ENCODE results near the gene SUCLG2. TPM values are rescaled to one million over a fixed set of nuclear protein-coding genes. Genes with fewer than 3 reads are reported as not detected.

SUCLG2 gene
- total RNA-seq, 1 experiment from 2014 or later: 59.4 TPM

- H3F3A ChIP-seq (ENCODE audit: insufficient read depth, low read depth): no peaks in the 10 kb centered on the region
- H2AFZ ChIP-seq: no peak overlapping the region
- CTCF ChIA-PET: no interaction called here
- H3K79me2 ChIP-seq (ENCODE audit: low read depth): no peaks in the 10 kb centered on the region
- no peak for TF ChIP-seq EZH2 (IDR thresholded peaks at IDR 0.05; ENCODE audit: low read depth)
- TF ChIP-seq, protein P1, sequence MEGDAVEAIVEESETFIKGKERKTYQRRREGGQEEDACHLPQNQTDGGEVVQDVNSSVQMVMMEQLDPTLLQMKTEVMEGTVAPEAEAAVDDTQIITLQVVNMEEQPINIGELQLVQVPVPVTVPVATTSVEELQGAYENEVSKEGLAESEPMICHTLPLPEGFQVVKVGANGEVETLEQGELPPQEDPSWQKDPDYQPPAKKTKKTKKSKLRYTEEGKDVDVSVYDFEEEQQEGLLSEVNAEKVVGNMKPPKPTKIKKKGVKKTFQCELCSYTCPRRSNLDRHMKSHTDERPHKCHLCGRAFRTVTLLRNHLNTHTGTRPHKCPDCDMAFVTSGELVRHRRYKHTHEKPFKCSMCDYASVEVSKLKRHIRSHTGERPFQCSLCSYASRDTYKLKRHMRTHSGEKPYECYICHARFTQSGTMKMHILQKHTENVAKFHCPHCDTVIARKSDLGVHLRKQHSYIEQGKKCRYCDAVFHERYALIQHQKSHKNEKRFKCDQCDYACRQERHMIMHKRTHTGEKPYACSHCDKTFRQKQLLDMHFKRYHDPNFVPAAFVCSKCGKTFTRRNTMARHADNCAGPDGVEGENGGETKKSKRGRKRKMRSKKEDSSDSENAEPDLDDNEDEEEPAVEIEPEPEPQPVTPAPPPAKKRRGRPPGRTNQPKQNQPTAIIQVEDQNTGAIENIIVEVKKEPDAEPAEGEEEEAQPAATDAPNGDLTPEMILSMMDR (conservative IDR thresholded peaks at IDR 0.05): no peak
- no peaks in the 10 kb centered on the region for H3K36me3 ChIP-seq (ENCODE audit: low read depth)
- BruUV-seq (replicated peaks): no TSS peak
- POLR2A ChIA-PET (ENCODE audit: unreplicated experiment): no interaction called here
- H3K4me2 ChIP-seq: no peak overlapping the region
- no peaks in the 10 kb centered on the region for H3K4me1 ChIP-seq (replicated peaks; ENCODE audit: insufficient read depth)
- no peak for DNase-seq
- H4K20me1 ChIP-seq (ENCODE audit: insufficient read depth): no peaks in the 10 kb centered on the region
- H3K27ac ChIP-seq: no peak overlapping the region
- H3K27me3 ChIP-seq (ENCODE audit: insufficient read depth, low read depth): no peaks in the 10 kb centered on the region
- intact Hi-C loops (cut with micrococcal nuclease; ENCODE audit: unreplicated experiment): no loop called here
- no peak overlapping the region for H3K4me3 ChIP-seq
- H3K9me3 ChIP-seq (ENCODE audit: insufficient read depth, low read depth): no peaks in the 10 kb centered on the region
- no peaks in the 10 kb centered on the region for H3K9me2 ChIP-seq (ENCODE audit: insufficient read depth)
Measured at GRCh38 chr3:67459796-67460195, 194.6 kb downstream of the SUCLG2 start.

GRCh38 chr3:67458896-67459530, 195.4 kb downstream of the SUCLG2 start:
- no peaks in the 10 kb centered on the region for H3F3A ChIP-seq (ENCODE audit: insufficient read depth, low read depth)
- no peaks in the 10 kb centered on the region for H3K4me1 ChIP-seq (replicated peaks; ENCODE audit: insufficient read depth)
- TF ChIP-seq, protein P1 (conservative IDR thresholded peaks at IDR 0.05): no peak
- TF ChIP-seq EZH2 (IDR thresholded peaks at IDR 0.05; ENCODE audit: low read depth): no peak
- no TSS peak for BruUV-seq (replicated peaks)
- no peak for DNase-seq
- H3K4me3 ChIP-seq: no peak overlapping the region
- no peaks in the 10 kb centered on the region for H3K36me3 ChIP-seq (ENCODE audit: low read depth)
- H3K27ac ChIP-seq: no peak overlapping the region
- no peak overlapping the region for H3K4me2 ChIP-seq
- H3K79me2 ChIP-seq (ENCODE audit: low read depth): no peaks in the 10 kb centered on the region
- H2AFZ ChIP-seq: no peak overlapping the region
- H3K27me3 ChIP-seq (ENCODE audit: insufficient read depth, low read depth): no peaks in the 10 kb centered on the region
- no peaks in the 10 kb centered on the region for H4K20me1 ChIP-seq (ENCODE audit: insufficient read depth)
- POLR2A ChIA-PET (ENCODE audit: unreplicated experiment): no interaction called here
- no peaks in the 10 kb centered on the region for H3K9me2 ChIP-seq (ENCODE audit: insufficient read depth)
- CTCF ChIA-PET: no interaction called here
- no peaks in the 10 kb centered on the region for H3K9me3 ChIP-seq (ENCODE audit: insufficient read depth, low read depth)
- intact Hi-C loops (cut with micrococcal nuclease; ENCODE audit: unreplicated experiment): no loop called here

- Histone ChIP-seq H3K27me3 (ENCODE audit: insufficient read depth, low read depth) (no peaks in the 10 kb centered on the region), H2AFZ (no peak overlapping the region), H3K79me2 (ENCODE audit: low read depth) (no peaks in the 10 kb centered on the region), H3K36me3 (ENCODE audit: low read depth) (no peaks in the 10 kb centered on the region), H3F3A (ENCODE audit: insufficient read depth, low read depth) (no peaks in the 10 kb centered on the region), H3K4me1 (replicated peaks; ENCODE audit: insufficient read depth) (no peaks in the 10 kb centered on the region), H3K9me2 (ENCODE audit: insufficient read depth) (no peaks in the 10 kb centered on the region), H3K4me2 (no peak overlapping the region), H3K27ac (no peak overlapping the region), H3K4me3 (no peak overlapping the region), H4K20me1 (ENCODE audit: insufficient read depth) (no peaks in the 10 kb centered on the region), H3K9me3 (ENCODE audit: insufficient read depth, low read depth) (no peaks in the 10 kb centered on the region)
- intact Hi-C loops (cut with micrococcal nuclease; ENCODE audit: unreplicated experiment): no loop called here
- BruUV-seq (replicated peaks): no TSS peak
- ChIA-PET POLR2A (ENCODE audit: unreplicated experiment) (no interaction called here), CTCF (no interaction called here)
- DNase-seq: no peak
- TF ChIP-seq, protein P1 (conservative IDR thresholded peaks at IDR 0.05): no peak
- no peak for TF ChIP-seq EZH2 (IDR thresholded peaks at IDR 0.05; ENCODE audit: low read depth)
Measured at GRCh38 chr3:67458408-67458807, 196.0 kb downstream of the SUCLG2 start.
